Neural progenitor cell (in vitro differentiated cells): ENCODE results near the gene HPSE2. TPM values are rescaled to one million over a fixed set of nuclear protein-coding genes. Genes with fewer than 3 reads are reported as not detected.

Experiments
- DNase-seq: peaks from one replicate; pipeline ENCODE4 v3.0.0-alpha.2; 2016; ENCODE audit warnings: low spot score
- H2AFZ ChIP-seq: fragments of 200-600 bp; sonication (generic); replicated peaks from 2 replicates; pipeline ENCODE4 v1.6.1; 2016; ENCODE audit warnings: antibody characterized with exemption
- H3F3A ChIP-seq: fragments of 200-600 bp; sonication (generic); 2 replicates; pipeline ENCODE4 v1.6.1; 2016; ENCODE audit warnings: antibody characterized with exemption, low read depth
- H3K27ac ChIP-seq: fragments of 200-600 bp; sonication (generic); 2 replicates; pipeline ENCODE4 v1.5.1; 2016; ENCODE audit warnings: mild to moderate bottlenecking
- H3K27me3 ChIP-seq: fragments of 200-600 bp; sonication (generic); 2 replicates; pipeline ENCODE4 v1.6.1; 2016; ENCODE audit warnings: mild to moderate bottlenecking, moderate library complexity
- H3K36me3 ChIP-seq: fragments of 200-600 bp; sonication (generic); 2 replicates; pipeline ENCODE4 v1.5.1; 2016
- H3K4me1 ChIP-seq: fragments of 200-600 bp; sonication (generic); 2 replicates; pipeline ENCODE4 v1.6.1; 2016; ENCODE audit warnings: mixed run types
- H3K4me2 ChIP-seq: fragments of 200-600 bp; sonication (generic); 2 replicates; pipeline ENCODE4 v1.6.1; 2016
- H3K4me3 ChIP-seq: fragments of 200-600 bp; sonication (generic); 2 replicates; pipeline ENCODE4 v1.5.1; 2016
- H3K79me2 ChIP-seq: fragments of 200-600 bp; sonication (generic); 2 replicates; pipeline ENCODE4 v1.6.1; 2016; ENCODE audit warnings: low read depth
- H3K9ac ChIP-seq: fragments of 200-600 bp; sonication (generic); 2 replicates; pipeline ENCODE4 v1.6.1; 2016
- H3K9me3 ChIP-seq: fragments of 200-600 bp; sonication (generic); 2 replicates; pipeline ENCODE4 v1.5.1; 2016; ENCODE audit warnings: low read depth
- H4K20me1 ChIP-seq: fragments of 200-600 bp; sonication (generic); 2 replicates; pipeline ENCODE4 v1.6.1; 2016; ENCODE audit warnings: low read depth
- H3K27ac Mint-ChIP-seq: 3 replicates; pipeline ENCODE4 v1.8.0; 2021; ENCODE audit warnings: mixed read lengths
- H3K27me3 Mint-ChIP-seq: 2 replicates; pipeline ENCODE4 v1.8.0; 2022; ENCODE audit warnings: low read depth, mild to moderate bottlenecking, inconsistent platforms, moderate library complexity, mixed read lengths; ENCODE audit not compliant: insufficient read depth
- H3K36me3 Mint-ChIP-seq: 3 replicates; pipeline ENCODE4 v1.8.0; 2021; ENCODE audit warnings: mixed read lengths
- H3K4me1 Mint-ChIP-seq: 3 replicates; pipeline ENCODE4 v1.8.0; 2021; ENCODE audit warnings: mixed read lengths
- H3K4me3 Mint-ChIP-seq: 3 replicates; pipeline ENCODE4 v1.8.0; 2021; ENCODE audit warnings: mild to moderate bottlenecking, moderate library complexity, mixed read lengths
- H3K9me3 Mint-ChIP-seq: 3 replicates; pipeline ENCODE4 v1.8.0; 2020; ENCODE audit warnings: mixed read lengths
- CTCF ChIP-seq: fragments of 200-600 bp; sonication (generic); IDR thresholded peaks from 2 replicates; pipeline ENCODE4 v1.5.1; 2017; ENCODE audit warnings: antibody characterized with exemption, mild to moderate bottlenecking
- EZH2 ChIP-seq: fragments of 200-600 bp; sonication (generic); IDR thresholded peaks from 2 replicates; pipeline ENCODE4 v1.6.1; 2017; ENCODE audit warnings: antibody characterized with exemption, mild to moderate bottlenecking, moderate library complexity
- EZH2phosphoT487 ChIP-seq: fragments of 200-600 bp; sonication (generic); IDR thresholded peaks from 2 replicates; pipeline ENCODE4 v1.6.1; 2017; ENCODE audit warnings: antibody characterized with exemption
- total RNA-seq: library from RNA; depleted of rRNA; stranded (reverse); fragments of >200 nt; gene quantifications from 2 replicates; pipeline ENCODE4 v1.2.3, GENCODE V29; 2015; ENCODE audit warnings: low replicate concordance

The HPSE2 gene
- total RNA-seq, 1 donor from 2014 or later = 3.4 TPM

- TF ChIP-seq EZH2phosphoT487 = no peak
- TF ChIP-seq CTCF = no peak
- TF ChIP-seq EZH2 = no peak
- Mint-ChIP-seq H3K36me3 (no peaks in the 10 kb centered on the region), H3K27me3 (peaks cover 4% of the 10 kb centered on the region), H3K9me3 (no peaks in the 10 kb centered on the region), H3K4me3 (no peak overlapping the region), H3K4me1 (peaks cover 9% of the 10 kb centered on the region), H3K27ac (no peak overlapping the region)
- no peak overlapping the region for H3K9ac ChIP-seq
- no peaks in the 10 kb centered on the region for H3K27me3 ChIP-seq
- H2AFZ ChIP-seq = no peak overlapping the region
- H3K4me1 ChIP-seq = peaks cover 10% of the 10 kb centered on the region
- no peaks in the 10 kb centered on the region for H3K36me3 ChIP-seq
- H3K79me2 ChIP-seq = no peaks in the 10 kb centered on the region
- H3K4me3 ChIP-seq = no peak overlapping the region
- H3K9me3 ChIP-seq = no peaks in the 10 kb centered on the region
- DNase-seq = no peak
- no peaks in the 10 kb centered on the region for H4K20me1 ChIP-seq
- H3F3A ChIP-seq = no peaks in the 10 kb centered on the region
- H3K4me2 ChIP-seq = no peak overlapping the region
- no peak overlapping the region for H3K27ac ChIP-seq
Measured at GRCh38 chr10:98624963-98625362, 610.7 kb downstream of the HPSE2 start.

- H3K9me3 Mint-ChIP-seq = no peaks in the 10 kb centered on the region
- Histone ChIP-seq H3K9ac (no peak overlapping the region), H3F3A (no peaks in the 10 kb centered on the region), H3K4me1 (peaks cover 3% of the 10 kb centered on the region), H2AFZ (no peak overlapping the region), H3K27me3 (no peaks in the 10 kb centered on the region), H4K20me1 (no peaks in the 10 kb centered on the region), H3K9me3 (no peaks in the 10 kb centered on the region), H3K4me2 (no peak overlapping the region), H3K27ac (no peak overlapping the region), H3K36me3 (no peaks in the 10 kb centered on the region), H3K79me2 (no peaks in the 10 kb centered on the region), H3K4me3 (no peak overlapping the region)
- peaks cover 4% of the 10 kb centered on the region for H3K27me3 Mint-ChIP-seq
- H3K36me3 Mint-ChIP-seq = no peaks in the 10 kb centered on the region
- no peak overlapping the region for H3K27ac Mint-ChIP-seq
- peaks cover 13% of the 10 kb centered on the region for H3K4me1 Mint-ChIP-seq
- H3K4me3 Mint-ChIP-seq = no peak overlapping the region
- no peak for TF ChIP-seq CTCF
- TF ChIP-seq EZH2 = no peak
- no peak for TF ChIP-seq EZH2phosphoT487
- DNase-seq = no peak
Measured at GRCh38 chr10:98623176-98623575, 612.5 kb downstream of the HPSE2 start.

DNA sequence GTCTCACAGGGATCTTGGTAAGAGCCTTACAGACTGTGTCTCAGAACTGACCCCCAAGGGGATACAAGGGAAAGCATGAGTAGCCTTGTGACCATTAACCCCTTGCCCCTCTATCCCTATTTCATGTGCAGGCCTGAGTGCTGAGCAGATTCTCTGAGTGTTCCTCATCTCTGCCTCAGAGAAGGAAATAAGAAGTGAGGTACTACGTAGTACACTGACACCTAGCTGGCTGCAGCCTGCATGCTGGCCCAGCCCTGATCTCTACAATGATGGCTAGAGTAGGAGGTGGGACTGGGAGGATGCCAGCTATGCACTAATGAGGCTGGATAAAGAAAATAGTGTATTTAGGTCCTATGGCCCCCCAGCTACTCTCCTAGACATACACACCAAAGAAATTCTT is 614.0 kb downstream of the HPSE2 start:
- Histone ChIP-seq H4K20me1 (no peaks in the 10 kb centered on the region), H3K79me2 (no peaks in the 10 kb centered on the region), H2AFZ (peak overlapping the region; percentile 23), H3K27ac (no peak overlapping the region), H3K27me3 (no peaks in the 10 kb centered on the region), H3F3A (no peaks in the 10 kb centered on the region), H3K4me1 (peaks cover 3% of the 10 kb centered on the region), H3K4me2 (no peak overlapping the region), H3K36me3 (no peaks in the 10 kb centered on the region), H3K4me3 (no peak overlapping the region), H3K9me3 (no peaks in the 10 kb centered on the region), H3K9ac (no peak overlapping the region)
- Mint-ChIP-seq H3K9me3 (no peaks in the 10 kb centered on the region), H3K4me1 (peaks cover 13% of the 10 kb centered on the region), H3K36me3 (no peaks in the 10 kb centered on the region), H3K27ac (no peak overlapping the region), H3K27me3 (peaks cover 4% of the 10 kb centered on the region), H3K4me3 (no peak overlapping the region)
- DNase-seq = peak; percentile 16
- TF ChIP-seq EZH2phosphoT487 (no peak), EZH2 (no peak), CTCF (no peak)

DNA sequence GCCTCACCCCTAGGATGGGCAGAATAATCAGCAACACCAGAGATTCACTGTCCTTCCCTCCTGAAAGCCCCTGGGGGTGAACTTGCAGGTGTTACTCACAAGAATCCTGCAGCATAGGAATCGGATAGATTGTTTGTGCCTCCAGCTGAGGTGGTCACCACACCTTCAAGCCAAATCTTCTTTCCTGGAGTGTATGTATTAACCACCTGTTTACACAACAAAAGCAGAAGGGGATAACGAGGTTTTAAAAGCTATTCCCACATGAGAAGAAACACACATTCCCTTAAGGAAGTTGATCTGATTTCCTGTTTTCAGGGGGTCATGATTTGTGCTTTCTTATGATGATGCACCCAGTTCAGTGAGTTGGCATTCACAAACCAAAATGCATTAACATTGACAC is 615.1 kb downstream of the HPSE2 start:
- H3F3A ChIP-seq = no peaks in the 10 kb centered on the region
- no peaks in the 10 kb centered on the region for H3K79me2 ChIP-seq
- Mint-ChIP-seq H3K4me1 (peaks cover 13% of the 10 kb centered on the region), H3K36me3 (no peaks in the 10 kb centered on the region), H3K9me3 (no peaks in the 10 kb centered on the region), H3K27me3 (peaks cover 4% of the 10 kb centered on the region), H3K27ac (no peak overlapping the region), H3K4me3 (no peak overlapping the region)
- no peak overlapping the region for H3K4me3 ChIP-seq
- H3K36me3 ChIP-seq = no peaks in the 10 kb centered on the region
- no peak overlapping the region for H3K27ac ChIP-seq
- TF ChIP-seq EZH2 (no peak), EZH2phosphoT487 (no peak), CTCF (no peak)
- H2AFZ ChIP-seq = no peak overlapping the region
- no peak for DNase-seq
- H3K9me3 ChIP-seq = no peaks in the 10 kb centered on the region
- H3K27me3 ChIP-seq = no peaks in the 10 kb centered on the region
- no peak overlapping the region for H3K4me2 ChIP-seq
- H3K4me1 ChIP-seq = peaks cover 3% of the 10 kb centered on the region
- H4K20me1 ChIP-seq = no peaks in the 10 kb centered on the region
- no peak overlapping the region for H3K9ac ChIP-seq
